ENCODE results near the gene PRSS50.

DNA sequence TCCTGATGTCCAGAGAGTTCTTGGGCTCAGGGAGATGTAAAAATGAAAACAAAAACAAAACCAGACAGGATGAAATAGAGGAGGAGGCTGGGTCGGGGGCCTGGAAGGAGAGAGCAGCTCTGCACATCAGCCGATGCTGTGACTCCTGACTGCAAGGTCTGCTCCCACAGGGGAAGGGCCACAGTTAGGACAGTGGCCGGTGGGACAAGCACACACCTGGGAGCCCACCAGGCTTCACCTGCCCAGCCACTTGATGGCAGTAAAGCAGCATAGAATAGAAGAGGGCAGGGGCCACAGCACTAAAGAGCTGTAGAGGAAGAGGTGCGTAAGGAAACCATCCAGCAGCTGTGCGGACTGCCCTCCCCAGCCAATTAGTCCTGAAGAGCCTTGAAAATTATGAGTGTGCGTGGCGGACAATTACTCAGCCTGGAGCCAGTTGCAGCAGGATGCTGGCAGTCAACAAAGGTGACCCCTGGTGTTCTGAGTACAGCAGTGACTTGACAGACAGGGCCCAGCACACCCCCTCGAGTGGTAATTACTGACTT lies 54.0 kb downstream of the PRSS50 start:
- TF ChIP-seq POLR2A (IDR thresholded peaks at IDR 0.05): no peak
- no peak for TF ChIP-seq CTCF (IDR thresholded peaks at IDR 0.05)

Data from body of pancreas (tissue), 4 donors.